Thoracic aorta (tissue), 2 donors: Measurements from ENCODE around the gene SARDH. TPM values are rescaled to one million over a fixed set of nuclear protein-coding genes. Genes with fewer than 3 reads are reported as not detected.
"Not testable (repeated sequence)": the region's sequence is repeated elsewhere in the genome, so short reads cannot be mapped to it uniquely, and the experiment has no call there.

Experiments
- ATAC-seq: fragments of 150-250 bp; one replicate; pipeline ENCODE4 v1.8.0; 2017; ENCODE audit warnings: low read depth; ENCODE audit not compliant: insufficient number of reproducible peaks, low FRiP score
- DNase-seq: peaks from one replicate; pipeline ENCODE4 v3.0.0-alpha.2; 2020; ENCODE audit warnings: low spot score
- H3K27ac ChIP-seq, 2 donors: fragments of 200-600 bp; sonication (generic); 1 replicate in 1 of 2; 2 replicates in 1 of 2; pipeline ENCODE4 v1.5.1; 2016; ENCODE audit warnings: mild to moderate bottlenecking in 2 of 2, moderate library complexity in 2 of 2
- H3K27me3 ChIP-seq: fragments of 200-600 bp; sonication (generic); replicated peaks from 2 replicates; pipeline ENCODE4 v1.6.0; 2016; ENCODE audit warnings: mild to moderate bottlenecking; ENCODE audit not compliant: insufficient read depth
- H3K36me3 ChIP-seq: fragments of 200-600 bp; sonication (generic); one replicate; pipeline ENCODE4 v1.5.1; 2016
- H3K4me1 ChIP-seq, 2 donors: fragments of 200-600 bp; sonication (generic); 1 replicate in 1 of 2; 2 replicates in 1 of 2; pipeline versions ENCODE4 v1.5.1 to v1.6.0; 2016; ENCODE audit warnings: low read depth in 2 of 2, mild to moderate bottlenecking in 1 of 2; ENCODE audit not compliant: control insufficient read depth in 1 of 2
- H3K4me3 ChIP-seq: fragments of 200-600 bp; sonication (generic); 2 replicates; pipeline ENCODE4 v1.5.1; 2016; ENCODE audit warnings: mild to moderate bottlenecking
- H3K9me3 ChIP-seq: fragments of 200-600 bp; sonication (generic); 2 replicates; pipeline ENCODE4 v1.5.1; 2016
- CTCF ChIP-seq: fragments of 200-600 bp; sonication (generic); IDR thresholded peaks from one replicate; pipeline ENCODE4 v1.5.1; 2019; ENCODE audit warnings: antibody characterized with exemption
- total RNA-seq, 2 donors: library from RNA; depleted of rRNA; stranded (reverse); fragments of >200 nt; gene quantifications; one replicate each; pipeline versions ENCODE4 v1.1.0 to v1.2.3, GENCODE V29; 2016

SARDH gene
- total RNA-seq, 2 donors from 2014 or later: 1.8 to 4.3 TPM

- Histone ChIP-seq H3K27ac (no peak overlapping the region), H3K4me3 (no peak overlapping the region)
- no peak for DNase-seq
Measured at GRCh38 chr9:133679466-133680061, 58.6 kb downstream of the SARDH start.

GRCh38 chr9:133679056-133679455 lies 59.1 kb downstream of the SARDH start:
- ATAC-seq (no peak), DNase-seq (no peak)
- Histone ChIP-seq H3K27ac (no peak overlapping the region), H3K27me3 (no peaks in the 10 kb centered on the region), H3K4me3 (no peak overlapping the region), H3K9me3 (no peaks in the 10 kb centered on the region), H3K36me3 (no peaks in the 10 kb centered on the region), H3K4me1 (no peaks in the 10 kb centered on the region)
- no peak for TF ChIP-seq CTCF

More at GRCh38 chr9:133679466-133680061, 58.6 kb downstream of the SARDH start:
- Histone ChIP-seq H3K36me3 (no peaks in the 10 kb centered on the region), H3K9me3 (no peaks in the 10 kb centered on the region), H3K27me3 (no peaks in the 10 kb centered on the region), H3K4me1 (no peaks in the 10 kb centered on the region)
- TF ChIP-seq CTCF: no peak
- no peak for ATAC-seq

GRCh38 chr9:133677126-133678010 lies 60.8 kb downstream of the SARDH start:
- no peak overlapping the region for H3K27ac ChIP-seq
- no peaks in the 10 kb centered on the region for H3K9me3 ChIP-seq
- no peak for ATAC-seq
- no peaks in the 10 kb centered on the region for H3K4me1 ChIP-seq
- no peaks in the 10 kb centered on the region for H3K27me3 ChIP-seq
- H3K4me3 ChIP-seq: no peak overlapping the region
- no peak for TF ChIP-seq CTCF
- no peak for DNase-seq
- H3K36me3 ChIP-seq: no peaks in the 10 kb centered on the region

- no peak for DNase-seq
- TF ChIP-seq CTCF: no peak
- Histone ChIP-seq H3K4me3 (no peak overlapping the region), H3K36me3 (no peaks in the 10 kb centered on the region), H3K9me3 (no peaks in the 10 kb centered on the region), H3K27me3 (no peaks in the 10 kb centered on the region), H3K4me1 (no peaks in the 10 kb centered on the region), H3K27ac (no peak overlapping the region)
- ATAC-seq: no peak
Measured at GRCh38 chr9:133676450-133676849, 61.7 kb downstream of the SARDH start.

GRCh38 chr9:133675796-133676195 lies 62.4 kb downstream of the SARDH start:
- H3K4me3 ChIP-seq, H3K9me3 ChIP-seq, H3K27ac ChIP-seq, H3K4me1 ChIP-seq, ATAC-seq, H3K27me3 ChIP-seq, H3K36me3 ChIP-seq, DNase-seq: not testable (repeated sequence)
